ENCODE measurements around the gene METTL17.
"Not testable (repeated sequence)": the region's sequence is repeated elsewhere in the genome, so short reads cannot be mapped to it uniquely, and the experiment has no call there.

Gene METTL17, protein sequence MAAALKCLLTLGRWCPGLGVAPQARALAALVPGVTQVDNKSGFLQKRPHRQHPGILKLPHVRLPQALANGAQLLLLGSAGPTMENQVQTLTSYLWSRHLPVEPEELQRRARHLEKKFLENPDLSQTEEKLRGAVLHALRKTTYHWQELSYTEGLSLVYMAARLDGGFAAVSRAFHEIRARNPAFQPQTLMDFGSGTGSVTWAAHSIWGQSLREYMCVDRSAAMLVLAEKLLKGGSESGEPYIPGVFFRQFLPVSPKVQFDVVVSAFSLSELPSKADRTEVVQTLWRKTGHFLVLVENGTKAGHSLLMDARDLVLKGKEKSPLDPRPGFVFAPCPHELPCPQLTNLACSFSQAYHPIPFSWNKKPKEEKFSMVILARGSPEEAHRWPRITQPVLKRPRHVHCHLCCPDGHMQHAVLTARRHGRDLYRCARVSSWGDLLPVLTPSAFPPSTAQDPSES

DNA sequence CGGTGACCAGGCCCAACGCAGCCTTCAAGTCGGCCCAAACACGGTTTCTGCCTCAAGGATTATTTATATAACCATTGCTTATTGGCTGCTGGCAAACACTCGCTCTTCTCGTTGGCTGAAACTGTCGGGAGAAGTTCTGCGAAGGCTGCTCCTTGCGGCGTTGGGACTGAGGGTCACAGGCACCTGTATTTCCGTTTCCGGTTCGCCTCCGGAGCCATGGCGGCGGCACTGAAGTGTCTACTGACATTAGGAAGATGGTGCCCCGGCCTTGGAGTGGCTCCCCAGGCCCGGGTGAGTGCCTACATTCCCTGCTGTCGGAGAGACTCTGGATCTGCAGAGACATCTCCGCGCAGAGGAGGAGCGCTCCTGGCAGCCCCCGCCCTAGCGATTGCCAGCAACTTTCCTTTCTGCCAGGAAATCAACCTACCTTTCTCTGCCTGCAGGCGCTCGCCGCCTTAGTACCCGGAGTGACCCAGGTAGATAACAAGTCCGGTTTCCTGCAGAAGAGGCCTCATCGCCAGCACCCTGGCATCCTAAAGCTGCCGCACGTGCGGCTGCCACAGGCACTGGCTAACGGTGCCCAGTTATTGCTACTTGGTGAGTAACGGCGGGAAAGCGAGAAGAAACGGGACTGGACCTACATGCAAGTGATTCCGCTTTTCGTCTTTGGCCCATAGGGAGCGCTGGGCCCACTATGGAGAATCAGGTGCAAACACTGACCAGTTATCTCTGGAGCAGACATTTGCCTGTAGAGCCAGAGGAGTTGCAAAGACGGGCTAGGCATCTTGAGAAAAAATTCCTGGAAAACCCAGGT lies at the start of gene METTL17:
METTL17 (plus strand) TSS at position 194 of the 814 bp plus-strand sequence; CDS start at position 217, 23 bp downstream.
- no peak for DNase-seq

DNA sequence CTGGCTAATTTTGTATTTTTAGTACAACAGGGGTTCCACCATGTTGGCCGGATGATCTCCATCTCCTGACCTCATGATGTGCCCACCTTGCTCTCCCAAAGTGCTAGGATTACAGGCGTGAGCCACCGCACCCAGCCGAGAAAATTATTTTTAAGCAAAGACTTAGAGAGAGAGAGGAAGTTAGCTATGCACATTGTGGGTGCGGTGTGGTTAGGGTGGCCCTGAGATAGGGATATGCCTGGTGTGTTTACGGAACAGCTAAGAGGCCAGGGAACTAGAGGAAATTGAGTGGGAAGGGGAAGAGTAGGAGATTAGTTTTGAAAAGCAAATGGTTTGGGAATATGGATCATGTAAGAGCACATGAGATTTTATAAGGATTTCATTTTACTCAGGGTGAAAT lies 44.6 kb upstream of the METTL17 start:
- DNase-seq: not testable (repeated sequence)

DNA sequence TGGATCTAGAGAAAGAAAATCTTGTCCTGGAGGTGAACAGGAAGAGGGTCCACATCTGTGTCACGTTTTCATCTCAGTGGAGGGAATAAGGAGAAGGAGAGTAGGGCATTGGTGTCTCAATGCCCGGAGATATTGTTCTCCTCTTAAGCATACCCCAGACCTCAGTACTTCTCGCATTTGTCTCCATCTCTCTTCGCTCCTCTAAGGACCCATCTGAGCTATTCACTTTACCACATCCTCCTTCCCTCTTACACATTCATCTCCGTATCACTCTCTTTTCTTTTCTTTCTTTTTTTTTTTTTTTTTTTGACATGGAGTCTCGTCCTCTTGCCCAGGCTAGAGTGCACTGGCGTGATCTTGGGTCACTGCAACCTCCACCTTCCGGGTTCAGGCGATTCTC lies 43.1 kb upstream of the METTL17 start:
- DNase-seq: not testable (repeated sequence)

DNA sequence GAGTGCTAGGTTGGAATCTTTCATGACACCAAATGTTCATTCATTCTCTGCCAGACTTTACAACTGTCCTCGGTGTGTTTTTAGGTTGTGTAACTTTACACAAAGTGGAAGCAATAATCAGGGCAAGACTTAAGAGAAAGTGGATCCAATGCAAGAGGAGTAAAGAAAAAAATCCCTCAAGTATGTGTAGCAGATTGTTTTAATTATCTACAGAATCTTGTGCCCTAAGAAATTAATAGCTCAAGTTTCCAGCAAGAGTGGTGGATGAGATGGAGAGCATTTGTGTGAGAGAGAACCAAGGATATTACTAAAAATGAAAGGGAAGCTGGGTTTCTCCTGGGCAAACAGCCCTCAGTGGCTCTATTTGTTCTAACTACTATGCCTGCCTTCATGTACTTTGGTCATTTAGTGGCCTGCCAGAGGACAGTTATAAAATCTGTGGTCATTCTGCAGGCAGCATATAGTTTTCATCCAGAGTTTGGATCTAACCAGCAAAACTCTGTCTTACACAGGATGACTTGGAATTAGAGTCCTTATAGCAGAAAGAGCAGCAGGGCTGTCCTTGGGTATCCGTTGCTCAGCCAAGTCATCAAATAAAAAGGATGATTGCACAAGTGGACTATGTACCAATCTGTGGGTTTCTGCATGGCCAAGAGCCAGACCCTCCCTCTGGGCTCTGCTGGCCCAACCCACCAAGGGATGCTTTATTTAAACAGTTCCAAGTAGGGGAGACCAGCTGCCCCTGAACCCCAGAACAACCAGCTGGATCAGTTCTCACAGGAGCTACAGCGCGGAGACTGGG lies 34.8 kb upstream of the METTL17 start, which contains the start of gene RNASE2:
RNASE2 (plus strand) TSS at position 752 of the 802 bp plus-strand sequence. CDS start 285 bp downstream, outside the sequence.
- not testable (repeated sequence) for DNase-seq

DNA sequence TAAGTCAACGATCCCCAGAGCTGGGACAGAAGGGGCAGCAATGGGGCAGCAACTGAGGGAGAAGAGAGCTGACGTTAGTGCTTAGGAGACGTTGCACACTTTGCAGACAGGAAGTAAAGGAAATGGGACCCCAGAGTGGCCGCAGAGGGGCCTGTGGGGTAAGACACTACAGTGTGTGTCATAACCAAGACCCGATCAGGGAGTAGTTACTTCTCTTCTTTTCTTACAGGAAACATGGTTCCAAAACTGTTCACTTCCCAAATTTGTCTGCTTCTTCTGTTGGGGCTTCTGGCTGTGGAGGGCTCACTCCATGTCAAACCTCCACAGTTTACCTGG lies 34.3 kb upstream of the METTL17 start:
- DNase-seq: not testable (repeated sequence)

DNA sequence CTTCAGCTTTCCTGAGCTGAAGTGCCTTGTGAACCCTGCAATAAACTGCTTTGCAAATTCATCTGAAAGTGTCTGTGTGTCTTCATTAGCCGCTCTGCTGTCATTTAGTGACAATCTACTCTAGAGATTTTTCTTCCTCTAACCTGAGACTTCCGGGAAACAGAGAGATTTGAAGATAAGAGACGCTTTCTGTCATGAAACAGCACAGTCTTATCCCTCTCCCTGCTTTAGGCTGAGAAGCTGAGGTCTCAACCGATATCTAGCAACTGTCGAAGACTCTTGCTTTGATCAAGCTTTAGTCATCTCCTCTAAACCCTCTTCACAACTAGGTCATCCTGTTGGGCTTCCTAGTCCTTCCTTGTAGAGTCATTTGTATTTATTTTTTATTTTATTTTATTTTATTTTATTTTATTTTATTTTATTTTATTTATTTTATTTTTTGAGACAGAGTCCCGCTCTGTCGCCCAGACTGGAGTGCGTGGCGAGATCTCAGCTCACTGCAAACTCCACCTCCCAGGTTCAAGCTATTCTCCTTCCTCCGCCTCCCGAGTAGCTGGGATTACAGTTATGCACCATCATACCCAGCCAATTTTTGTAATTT lies 33.3 kb upstream of the METTL17 start:
- DNase-seq: no peak

DNA sequence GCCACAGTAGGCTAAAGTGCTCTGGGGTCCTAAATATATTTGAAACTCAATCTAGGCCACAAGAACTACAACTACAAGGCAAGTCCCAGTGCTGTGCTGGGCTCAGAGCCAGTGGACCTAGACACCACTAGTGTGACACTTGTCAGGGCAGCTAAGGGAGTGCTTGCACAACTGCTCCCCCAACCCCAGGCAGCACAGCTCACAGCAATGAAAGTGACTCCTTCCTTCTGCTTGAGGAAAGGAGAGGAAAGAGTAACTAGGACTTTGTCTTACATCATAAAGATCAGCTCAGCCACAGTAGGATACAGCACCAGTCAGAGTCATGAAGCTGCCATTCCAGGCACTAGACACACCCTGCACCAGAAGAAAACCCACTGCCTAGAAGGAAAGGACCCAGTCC lies 30.8 kb upstream of the METTL17 start:
- not testable (repeated sequence) for DNase-seq

DNA sequence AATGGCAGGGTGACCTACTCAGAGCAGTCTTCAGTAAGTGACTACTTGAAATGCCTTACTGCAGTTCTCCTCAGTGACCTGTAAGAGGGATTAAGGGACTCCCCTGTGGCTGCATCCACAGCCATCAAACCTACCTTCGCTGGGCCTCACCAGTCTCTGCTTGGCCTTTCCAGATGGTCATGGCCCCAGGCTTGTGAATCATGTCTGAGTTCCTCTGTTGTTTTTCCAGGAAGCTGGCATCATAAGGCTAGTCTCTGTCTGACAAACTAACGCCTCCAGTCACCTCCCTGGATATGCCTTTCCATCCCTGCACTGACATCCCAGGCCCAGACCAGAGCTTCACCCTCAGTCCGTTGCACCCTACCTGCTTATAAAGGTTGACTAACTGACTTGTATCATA lies 20.4 kb upstream of the METTL17 start:
- no peak for DNase-seq

DNA sequence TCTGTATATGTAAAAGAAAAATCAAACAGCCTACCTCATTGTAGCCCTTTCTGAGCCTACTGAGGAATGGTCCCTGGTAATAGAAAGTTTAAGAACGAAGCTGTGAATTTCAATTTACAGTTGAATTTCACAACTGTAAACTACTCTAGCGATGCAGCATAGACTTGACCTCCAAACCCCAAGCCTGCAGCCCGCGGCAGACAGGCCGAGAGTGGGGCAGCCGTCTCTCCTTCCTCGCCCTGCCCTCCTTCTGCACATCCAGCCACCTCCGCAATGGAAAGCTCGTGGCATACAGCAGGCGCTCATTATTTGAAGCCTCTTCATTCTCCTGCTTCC lies 19.2 kb upstream of the METTL17 start:
- DNase-seq: no peak

DNA sequence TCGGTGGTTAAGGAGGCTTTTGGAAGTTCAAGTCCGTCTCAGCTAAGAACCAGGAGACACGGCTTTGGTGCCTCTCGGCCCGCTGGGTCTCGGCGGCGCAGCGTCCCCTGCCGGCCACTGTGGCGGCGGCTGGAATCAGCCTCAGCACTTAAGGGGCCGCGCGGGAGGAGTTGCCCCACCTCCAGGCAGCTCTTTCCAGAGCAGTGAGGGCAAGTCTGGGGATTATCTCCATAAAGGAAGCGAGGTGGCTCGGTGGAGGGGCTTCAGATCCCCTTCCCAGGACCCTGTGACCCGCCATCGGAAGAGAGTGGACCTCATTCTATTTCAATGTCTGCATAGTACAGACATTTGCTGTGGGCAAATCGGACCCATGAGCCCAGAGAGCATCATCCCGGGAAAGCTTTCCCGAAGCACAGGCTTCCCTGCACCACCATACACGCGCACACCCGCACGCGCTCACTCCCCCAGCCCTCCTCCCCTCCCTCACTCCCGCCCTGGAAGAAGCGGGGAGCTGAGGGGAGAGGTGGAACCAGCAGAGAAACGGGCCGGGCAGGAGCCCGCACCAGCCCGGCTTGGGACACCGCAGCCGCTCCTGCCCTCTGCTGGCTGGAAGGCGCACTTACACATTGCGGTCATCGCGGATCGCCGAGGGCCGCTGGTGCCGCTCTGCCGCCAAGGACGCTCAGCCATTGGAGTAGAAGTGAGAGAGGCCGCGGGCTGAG lies 18.6 kb upstream of the METTL17 start:
- DNase-seq: peak; percentile 25

DNA sequence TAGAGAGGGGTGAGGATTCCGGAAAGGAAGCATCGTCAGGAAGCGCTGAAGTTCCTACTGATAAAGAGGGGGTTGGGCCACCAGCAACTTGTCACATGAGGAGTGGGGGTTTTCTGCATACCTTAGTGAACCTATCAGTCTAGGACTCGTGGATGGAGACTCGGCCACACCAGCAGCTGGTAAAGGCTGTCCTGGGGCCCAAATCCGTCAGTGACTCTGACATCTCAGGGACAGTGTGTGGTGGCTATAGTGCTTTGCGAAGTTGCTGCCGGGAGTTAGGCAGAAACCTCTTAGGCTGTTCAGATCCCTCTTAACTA lies 18.1 kb upstream of the METTL17 start:
- no peak for DNase-seq

DNA sequence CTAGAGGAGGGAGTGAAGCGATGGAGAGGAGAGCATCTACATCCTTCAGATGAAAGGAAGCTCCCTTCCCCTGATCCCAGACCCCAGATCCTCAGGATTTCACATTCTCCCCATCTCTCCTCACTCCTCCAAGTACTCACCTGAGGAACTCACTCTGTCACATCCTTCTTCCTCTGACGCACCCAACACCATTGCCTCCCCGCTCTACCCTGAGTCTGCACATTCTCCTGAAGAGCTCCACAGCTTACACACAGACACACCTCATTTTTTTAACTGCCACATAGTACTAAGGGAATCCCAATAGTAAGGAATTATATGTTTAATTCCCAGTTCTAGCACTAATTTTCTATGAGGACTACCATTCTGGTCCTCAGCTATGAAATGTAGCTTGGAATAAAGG lies 16.3 kb upstream of the METTL17 start:
- no peak for DNase-seq

DNA sequence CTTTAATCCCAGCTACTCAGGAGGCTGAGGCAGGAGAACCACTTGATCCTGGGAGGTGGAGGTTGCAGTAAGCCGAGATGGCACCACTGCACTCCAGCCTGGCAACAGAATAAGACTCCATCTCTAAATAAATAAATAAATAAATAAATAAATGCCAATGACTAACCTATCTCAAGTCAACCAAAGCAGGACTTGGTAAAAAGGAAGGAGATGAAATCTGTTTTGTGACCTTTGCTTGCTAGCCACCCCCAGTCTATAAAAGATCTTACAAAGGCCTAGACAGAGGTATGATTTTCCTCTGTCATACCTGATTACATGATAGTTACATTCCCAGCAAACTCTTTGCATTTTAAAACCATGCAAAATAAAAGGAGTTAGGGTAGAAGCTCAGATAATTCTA lies 13.5 kb upstream of the METTL17 start:
- no peak for DNase-seq

DNA sequence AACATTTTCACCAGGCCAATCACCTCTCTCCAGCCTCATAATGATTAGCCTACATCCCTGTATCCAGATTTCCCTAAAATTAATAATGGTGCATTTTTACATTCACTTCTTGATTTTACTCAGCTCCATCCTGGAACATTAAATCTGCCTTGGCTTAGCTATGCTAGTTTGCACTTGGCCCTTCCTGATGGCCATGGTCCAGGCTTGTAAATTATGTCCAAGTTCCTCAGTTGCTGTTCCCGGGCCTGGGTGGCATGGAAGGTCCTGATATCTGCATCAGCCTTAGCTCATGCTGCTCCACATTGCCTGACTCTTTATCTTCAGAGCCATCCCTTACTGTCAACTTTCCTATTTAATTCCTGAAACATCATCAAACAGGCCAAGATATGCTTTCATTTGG lies 11.1 kb upstream of the METTL17 start:
- DNase-seq: no peak

DNA sequence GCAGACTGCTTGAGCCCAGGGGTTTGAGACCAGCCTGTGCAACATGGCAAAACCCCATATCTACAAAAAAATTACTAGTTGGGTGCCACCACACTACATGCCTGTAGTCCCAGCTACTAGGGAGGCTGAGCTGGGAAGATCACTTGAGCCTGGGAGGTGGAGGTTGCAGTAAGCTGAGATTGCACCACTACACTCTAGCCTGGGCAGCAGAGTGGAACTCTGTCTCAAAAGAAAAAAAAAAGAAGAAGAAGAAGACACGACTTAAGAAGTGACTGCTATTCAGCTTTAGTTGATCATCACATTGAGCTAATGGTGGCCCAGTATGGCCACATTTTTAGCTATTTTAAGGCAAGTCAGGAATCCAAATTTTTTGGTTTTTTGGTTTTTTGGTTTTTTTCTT lies 8.9 kb upstream of the METTL17 start:
- no peak for DNase-seq

DNA sequence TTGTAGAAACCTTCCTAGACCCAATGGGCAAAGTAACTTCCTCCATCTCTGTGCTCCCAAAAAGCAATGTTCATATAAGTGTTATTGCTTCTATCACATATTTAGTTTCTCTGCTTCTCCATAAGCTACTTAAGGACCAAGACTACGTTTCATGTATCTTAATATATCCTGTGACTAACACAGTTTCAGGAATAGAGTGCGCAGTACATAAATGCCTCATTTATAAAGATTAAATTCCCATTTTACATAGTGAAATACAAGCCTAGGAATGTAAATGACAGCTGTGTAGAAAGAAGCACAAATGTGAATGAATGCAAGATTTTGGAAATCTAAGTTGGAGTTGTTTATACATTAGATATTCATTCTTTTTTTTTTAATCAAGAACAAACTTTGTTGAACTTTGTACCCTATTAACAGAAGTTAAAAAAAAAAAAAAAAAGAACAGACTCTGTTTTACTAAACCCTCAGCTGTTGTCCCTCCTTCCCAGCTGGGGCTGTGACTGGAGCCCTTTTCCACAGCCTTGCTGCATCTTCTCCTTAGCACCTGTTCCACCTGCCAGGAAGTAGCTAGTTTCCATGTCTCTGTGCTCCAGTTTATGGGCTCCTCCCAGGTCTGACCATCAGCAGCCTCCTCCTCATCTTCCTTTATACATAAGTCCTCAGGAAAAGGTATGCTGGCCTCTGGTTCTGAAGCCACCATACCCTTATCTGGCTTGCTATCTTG lies 7.0 kb upstream of the METTL17 start:
- DNase-seq: no peak

DNA sequence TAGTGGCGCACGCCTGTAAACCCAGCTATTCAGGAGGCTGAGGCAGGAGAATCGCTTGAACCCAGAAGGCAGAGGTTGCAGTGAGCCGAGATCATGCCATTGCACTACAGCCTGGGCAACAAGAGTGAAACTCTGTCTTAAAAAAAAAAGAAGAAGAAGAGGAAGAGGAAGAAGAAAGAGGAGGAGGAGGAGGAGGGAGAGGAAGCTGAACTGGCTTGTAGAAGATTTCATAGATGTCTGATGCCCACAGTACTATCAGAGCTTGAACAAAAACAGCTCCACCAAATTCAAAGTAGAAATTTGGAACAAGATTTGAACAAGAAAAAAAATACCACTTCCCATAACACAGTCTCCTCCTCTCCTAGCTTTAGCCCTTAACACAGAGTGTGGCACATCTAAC lies 4.1 kb upstream of the METTL17 start:
- DNase-seq: not testable (repeated sequence)

DNA sequence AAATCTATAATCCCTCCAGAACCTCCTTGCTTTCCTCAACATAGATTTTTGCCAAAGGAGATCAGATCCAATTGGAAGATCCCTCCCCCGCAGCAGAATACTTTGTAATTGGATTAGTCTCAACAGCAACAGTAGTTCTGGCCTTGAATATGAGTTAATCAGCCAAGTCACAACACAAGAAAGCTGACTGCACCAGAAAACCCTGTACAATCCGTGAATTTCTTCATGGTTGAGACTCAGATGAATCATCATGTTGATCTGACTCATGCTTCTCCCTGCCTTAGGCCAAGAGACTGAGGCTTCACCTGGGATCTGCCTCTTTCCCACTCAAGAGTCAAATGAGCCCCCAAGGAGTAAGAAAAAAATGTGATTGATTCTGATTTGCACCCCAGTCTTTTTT lies 3.0 kb upstream of the METTL17 start:
- DNase-seq: no peak

DNA sequence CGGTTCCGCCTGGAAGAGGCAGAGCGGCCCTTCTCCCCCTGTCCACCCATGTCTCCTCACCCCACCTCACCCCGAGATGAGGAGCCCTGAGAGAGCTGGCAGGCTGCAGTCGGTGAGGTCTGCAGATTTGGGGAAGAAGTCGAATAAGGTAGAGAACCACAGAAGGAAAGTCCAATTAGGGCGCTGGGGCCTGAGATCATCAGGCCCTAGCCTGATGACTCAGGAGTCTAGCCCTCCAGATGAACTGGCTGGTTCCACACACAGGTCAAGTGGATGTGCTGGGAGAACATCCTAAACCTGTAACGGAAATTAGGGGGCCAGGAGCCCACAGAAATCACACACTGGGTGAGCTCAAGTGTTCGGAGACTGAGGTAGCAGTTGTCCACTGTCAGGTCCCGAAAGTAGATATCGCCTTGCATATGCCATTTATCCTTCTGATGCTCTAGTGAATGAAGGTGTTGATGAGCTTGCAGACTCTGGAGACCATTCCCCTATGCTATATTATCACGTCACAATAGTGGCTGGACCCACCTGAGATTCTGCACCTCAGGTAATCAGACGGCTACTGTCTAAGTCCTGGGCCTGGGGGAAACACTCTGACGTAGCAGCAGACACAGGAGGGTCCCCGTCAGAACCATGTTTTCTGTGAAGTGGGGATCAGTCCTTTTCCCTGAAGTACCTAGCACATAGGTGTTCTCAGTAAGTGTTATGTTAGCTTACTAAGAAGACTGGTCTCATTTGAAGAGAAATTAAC lies 886 bp upstream of the METTL17 start:
- no peak for DNase-seq

DNA sequence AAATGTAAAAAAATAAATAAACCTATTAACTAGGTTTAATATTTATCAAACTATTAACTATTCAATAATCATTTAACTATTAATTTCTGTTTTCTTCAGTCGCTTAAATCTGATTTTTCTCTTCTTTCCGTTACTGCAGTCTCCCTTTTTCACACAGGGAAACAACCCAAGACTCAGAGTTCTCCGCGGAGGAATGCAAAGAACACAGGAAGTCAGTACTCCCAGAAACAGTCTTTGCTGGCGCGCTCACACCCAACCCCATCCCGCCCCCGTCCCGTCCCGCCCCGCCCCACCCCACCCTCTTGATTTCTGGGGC lies 351 bp upstream of the METTL17 start:
- DNase-seq: no peak

DNA sequence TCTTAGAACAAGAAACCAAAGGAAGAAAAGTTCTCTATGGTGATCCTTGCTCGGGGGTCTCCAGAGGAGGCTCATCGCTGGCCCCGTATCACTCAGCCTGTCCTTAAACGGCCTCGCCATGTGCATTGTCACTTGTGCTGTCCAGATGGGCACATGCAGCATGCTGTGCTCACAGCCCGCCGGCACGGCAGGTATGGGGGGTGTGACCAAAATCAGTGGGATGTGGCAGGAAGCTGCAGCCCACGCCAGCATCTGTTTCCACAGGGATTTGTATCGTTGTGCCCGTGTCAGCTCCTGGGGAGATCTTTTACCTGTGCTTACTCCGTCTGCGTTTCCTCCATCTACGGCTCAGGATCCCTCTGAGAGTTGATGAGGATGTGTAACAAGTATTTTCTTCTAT lies 6.7 kb downstream of the METTL17 start:
- DNase-seq: no peak
